ENCODE results near the gene TBC1D10A. TPM values are rescaled to one million over a fixed set of nuclear protein-coding genes. Genes with fewer than 3 reads are reported as not detected.
A peak's percentile ranks its signal among the peaks of the same experiment; 100 is the strongest.

The TBC1D10A gene
- total and polyA plus RNA-seq, 11 donors, result 4.3 to 10.1 (median 7.1) TPM

- TF ChIP-seq CTCF (IDR thresholded peaks at IDR 0.05) (no peak), POLR2A (IDR thresholded peaks at IDR 0.05) (peak in 1 of 2 donors; percentile 57)
- Histone ChIP-seq H3K4me3 (no peak overlapping the region), H3K36me3 (peaks cover 0 to 53% (median 38%) of the 10 kb centered on the region in 9 donors), H3K27me3 (no peaks in the 10 kb centered on the region), H3K4me1 (peaks cover 12 to 45% (median 37%) of the 10 kb centered on the region in 12 donors), H3K27ac (peak overlapping the region; percentile 84 to 98 (median 95)), H3K9me3 (no peaks in the 10 kb centered on the region)
- DNase-seq (peak; percentile 89 to 95 (median 92)), ATAC-seq (peak; percentile 35 to 62 (median 50))
- intact Hi-C loops (cut with DNase I), result loop anchor here in 4 of 10 donors (1.0 to 5.0 kb wide), 4 partner anchors 14 to 51 kb away; partner anchors contain the start of gene TBC1D10A (in 1 of the 4)
- WGBS, 4 donors, result 46 to 68% (median 57%) methylated on average over 10 to 13 of the region's 13 CpGs
These were observed 35.5 kb downstream of the TBC1D10A start for GRCh38 chr22:30291058-30291892.

GRCh38 chr22:30290342-30291057 is 36.2 kb downstream of the TBC1D10A start:
- Histone ChIP-seq H3K27ac (peak overlapping the region; percentile 84 to 98 (median 94)), H3K4me3 (peak overlapping the region in 7 of 12 donors; percentile 77 to 95 (median 88)), H3K9me3 (no peaks in the 10 kb centered on the region), H3K27me3 (no peaks in the 10 kb centered on the region), H3K4me1 (peaks cover 12 to 45% (median 37%) of the 10 kb centered on the region in 12 donors), H3K36me3 (peaks cover 0 to 53% (median 30%) of the 10 kb centered on the region in 9 donors)
- no peak for TF ChIP-seq POLR2A (IDR thresholded peaks at IDR 0.05)
- TF ChIP-seq CTCF (IDR thresholded peaks at IDR 0.05), result no peak
- DNase-seq (peak in 4 of 5 donors; percentile 20 to 73 (median 62)), ATAC-seq (peak; percentile 6 to 24 (median 9))
- 43 to 63% (median 47%) methylated on average over 1 to 3 of the region's 3 CpGs for WGBS, 4 donors
- intact Hi-C loops (cut with DNase I), result loop anchor here in 4 of 10 donors (1.0 to 5.0 kb wide), 4 partner anchors 15 to 52 kb away; partner anchors contain the start of gene TBC1D10A (in 1 of the 4)

- peak in 2 of 4 donors; percentile 3 to 4 for ATAC-seq
These were observed 36.8 kb downstream of the TBC1D10A start for GRCh38 chr22:30289980-30290313.

More at GRCh38 chr22:30289980-30290313, 36.8 kb downstream of the TBC1D10A start:
- H3K4me1 ChIP-seq, result peaks cover 12 to 45% (median 37%) of the 10 kb centered on the region in 12 donors
- H3K27ac ChIP-seq, result peak overlapping the region; percentile 84 to 98 (median 94)
- peaks cover 0 to 53% (median 34%) of the 10 kb centered on the region in 9 donors for H3K36me3 ChIP-seq
- no peaks in the 10 kb centered on the region for H3K9me3 ChIP-seq
- intact Hi-C loops (cut with DNase I), result loop anchor here (1.0 to 5.0 kb wide), 9 partner anchors 32 to 97 kb away; partner anchors contain the start of genes TBC1D10A (in 7 of the 10), SF3A1 (in 6 of the 10), CCDC157 (in 5 of the 10) and RNF215 (in 3 of the 10)
- no peak for TF ChIP-seq POLR2A (IDR thresholded peaks at IDR 0.05)
- TF ChIP-seq CTCF (IDR thresholded peaks at IDR 0.05), result no peak
- peak overlapping the region in 10 of 12 donors; percentile 3 to 99 (median 87) for H3K4me3 ChIP-seq
- peak in 1 of 5 donors; percentile 18 for DNase-seq
- 17 to 32% (median 25%) methylated on average over 8 to 12 of the region's 12 CpGs for WGBS, 4 donors
- no peaks in the 10 kb centered on the region for H3K27me3 ChIP-seq
